Upper lobe of right lung (tissue), 1 donor: ENCODE measurements around the gene NDUFB5. TPM values are rescaled to one million over a fixed set of nuclear protein-coding genes. Genes with fewer than 3 reads are reported as not detected.

Source experiments
- ATAC-seq: fragments of 200-7000 bp; cut with Tn5 transposase; one replicate; pipeline ENCODE4 v1.9.1; 2020; ENCODE audit warnings: mild to moderate bottlenecking, moderate library complexity
- DNase-seq: peaks from one replicate; pipeline ENCODE4 v3.0.0-alpha.2; 2020
- H3K27ac ChIP-seq: fragments of 200-600 bp; one replicate; pipeline ENCODE4 v1.8.0; 2022
- H3K27me3 ChIP-seq: fragments of 200-600 bp; one replicate; pipeline ENCODE4 v1.8.0; 2022; ENCODE audit warnings: mild to moderate bottlenecking
- H3K36me3 ChIP-seq: fragments of 200-600 bp; one replicate; pipeline ENCODE4 v1.8.0; 2022
- H3K4me1 ChIP-seq: fragments of 200-600 bp; one replicate; pipeline ENCODE4 v1.8.0; 2022
- H3K4me3 ChIP-seq: fragments of 200-600 bp; one replicate; pipeline ENCODE4 v1.8.0; 2022; ENCODE audit warnings: mild to moderate bottlenecking
- H3K9me3 ChIP-seq: fragments of 200-600 bp; one replicate; pipeline ENCODE4 v1.8.0; 2022
- intact Hi-C: fragments of 100-400 bp; cut with DNase I; formaldehyde crosslinking; loops from one replicate; pipeline ENCODE4 v1.11.0; 2022
- total RNA-seq: library from RNA; stranded (reverse); fragmentation: NEBNext Ultra II Directional; extraction: Animal tissue kit (Norgen Biotek cat#: 25700); gene quantifications from one replicate; pipeline ENCODE4 v1.2.1, GENCODE V29; 2021
- TF ChIP-seq, protein P1 (sequence below): fragments of 200-600 bp; IDR thresholded peaks from one replicate; pipeline ENCODE4 v1.8.0; 2022; ENCODE audit warnings: antibody characterized with exemption
- donor health status: DM: no; HTN: yes; CAD: no; lungs with severe emphysema.

NDUFB5 gene
- total RNA-seq, 1 donor from 2014 or later: 92.0 TPM

DNA sequence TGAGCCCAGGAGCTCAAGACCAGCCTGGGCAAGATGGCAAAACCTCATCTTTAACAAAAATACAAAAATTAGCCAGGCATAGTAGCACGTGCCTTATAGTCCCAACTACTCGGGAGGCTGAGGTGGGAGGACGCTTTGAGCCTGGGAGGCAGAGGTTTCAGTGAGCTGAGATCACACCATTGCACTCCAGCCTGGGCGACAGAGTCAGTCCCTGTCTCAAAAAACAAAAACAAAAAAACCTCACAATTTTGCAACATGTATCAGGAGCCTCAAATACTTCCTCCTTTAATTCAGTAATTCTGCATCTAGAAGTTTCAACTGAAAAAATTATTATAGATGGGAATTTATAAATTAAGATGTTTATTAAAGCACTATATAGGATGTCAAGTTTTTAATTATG lies 1.3 kb upstream of the NDUFB5 start:
- peaks cover 51% of the 10 kb centered on the region for H3K36me3 ChIP-seq
- no peak for DNase-seq
- H3K4me1 ChIP-seq: peaks cover 16% of the 10 kb centered on the region
- intact Hi-C loops: no loop called here
- no peaks in the 10 kb centered on the region for H3K9me3 ChIP-seq
- H3K27me3 ChIP-seq: no peaks in the 10 kb centered on the region
- H3K27ac ChIP-seq: no peak overlapping the region
- TF ChIP-seq, protein P1, sequence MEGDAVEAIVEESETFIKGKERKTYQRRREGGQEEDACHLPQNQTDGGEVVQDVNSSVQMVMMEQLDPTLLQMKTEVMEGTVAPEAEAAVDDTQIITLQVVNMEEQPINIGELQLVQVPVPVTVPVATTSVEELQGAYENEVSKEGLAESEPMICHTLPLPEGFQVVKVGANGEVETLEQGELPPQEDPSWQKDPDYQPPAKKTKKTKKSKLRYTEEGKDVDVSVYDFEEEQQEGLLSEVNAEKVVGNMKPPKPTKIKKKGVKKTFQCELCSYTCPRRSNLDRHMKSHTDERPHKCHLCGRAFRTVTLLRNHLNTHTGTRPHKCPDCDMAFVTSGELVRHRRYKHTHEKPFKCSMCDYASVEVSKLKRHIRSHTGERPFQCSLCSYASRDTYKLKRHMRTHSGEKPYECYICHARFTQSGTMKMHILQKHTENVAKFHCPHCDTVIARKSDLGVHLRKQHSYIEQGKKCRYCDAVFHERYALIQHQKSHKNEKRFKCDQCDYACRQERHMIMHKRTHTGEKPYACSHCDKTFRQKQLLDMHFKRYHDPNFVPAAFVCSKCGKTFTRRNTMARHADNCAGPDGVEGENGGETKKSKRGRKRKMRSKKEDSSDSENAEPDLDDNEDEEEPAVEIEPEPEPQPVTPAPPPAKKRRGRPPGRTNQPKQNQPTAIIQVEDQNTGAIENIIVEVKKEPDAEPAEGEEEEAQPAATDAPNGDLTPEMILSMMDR: no peak
- peak overlapping the region; percentile 84 for H3K4me3 ChIP-seq
- no peak for ATAC-seq

DNA sequence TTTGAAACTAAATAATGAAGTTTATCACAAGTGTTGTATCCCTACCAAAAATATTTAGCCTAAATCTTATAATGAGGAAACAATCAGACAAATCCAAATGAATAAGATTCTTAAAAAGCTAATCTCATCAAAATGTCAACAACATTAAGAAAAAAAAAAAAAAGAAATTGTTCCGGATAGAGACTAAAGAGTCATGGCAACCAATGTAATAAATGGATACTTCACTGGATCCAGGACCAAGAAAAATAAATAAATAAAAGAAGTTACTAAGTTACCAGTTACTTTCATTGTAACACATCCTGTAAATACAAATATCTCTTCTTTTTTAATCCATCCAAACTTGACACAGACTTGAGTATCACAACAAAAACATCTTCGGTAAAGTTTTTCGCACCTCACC lies 763 bp upstream of the NDUFB5 start:
- peak overlapping the region; percentile 96 for H3K27ac ChIP-seq
- peaks cover 16% of the 10 kb centered on the region for H3K4me1 ChIP-seq
- DNase-seq: no peak
- no peak for ATAC-seq
- H3K4me3 ChIP-seq: peak overlapping the region; percentile 84
- H3K9me3 ChIP-seq: no peaks in the 10 kb centered on the region
- H3K27me3 ChIP-seq: no peaks in the 10 kb centered on the region
- intact Hi-C loops: no loop called here
- TF ChIP-seq, protein P1: no peak
- H3K36me3 ChIP-seq: peaks cover 46% of the 10 kb centered on the region

DNA sequence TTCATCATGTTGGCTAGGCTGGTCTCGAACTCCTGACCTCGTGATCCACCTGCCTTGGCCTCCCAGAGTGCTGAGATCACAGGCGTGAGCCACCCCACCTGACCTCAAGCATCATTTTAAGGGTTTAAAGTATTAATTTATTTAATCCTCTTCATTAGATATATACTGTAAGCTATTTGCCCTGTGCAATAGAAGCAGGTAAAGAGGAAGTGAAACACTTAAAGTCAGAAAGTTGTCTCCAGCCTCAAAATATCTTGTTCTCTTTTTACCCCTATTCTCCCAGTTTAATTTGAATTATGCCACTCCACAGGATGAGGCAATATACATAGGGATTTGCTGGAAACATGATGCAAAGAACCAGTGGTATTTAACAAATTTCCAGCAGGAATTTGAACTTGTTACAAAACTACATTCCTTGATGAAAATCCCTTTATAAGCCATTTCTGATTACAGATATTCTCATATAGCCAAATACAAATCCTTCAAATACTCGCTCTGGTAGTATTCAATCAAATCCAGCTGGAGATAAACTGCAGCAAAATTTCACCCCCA lies 2.0 kb downstream of the NDUFB5 start:
- TF ChIP-seq, protein P1: no peak
- intact Hi-C loops: no loop called here
- H3K27me3 ChIP-seq: no peaks in the 10 kb centered on the region
- H3K4me1 ChIP-seq: peaks cover 16% of the 10 kb centered on the region
- H3K4me3 ChIP-seq: no peak overlapping the region
- no peak overlapping the region for H3K27ac ChIP-seq
- peaks cover 27% of the 10 kb centered on the region for H3K36me3 ChIP-seq
- ATAC-seq (no peak), DNase-seq (no peak)
- H3K9me3 ChIP-seq: no peaks in the 10 kb centered on the region

DNA sequence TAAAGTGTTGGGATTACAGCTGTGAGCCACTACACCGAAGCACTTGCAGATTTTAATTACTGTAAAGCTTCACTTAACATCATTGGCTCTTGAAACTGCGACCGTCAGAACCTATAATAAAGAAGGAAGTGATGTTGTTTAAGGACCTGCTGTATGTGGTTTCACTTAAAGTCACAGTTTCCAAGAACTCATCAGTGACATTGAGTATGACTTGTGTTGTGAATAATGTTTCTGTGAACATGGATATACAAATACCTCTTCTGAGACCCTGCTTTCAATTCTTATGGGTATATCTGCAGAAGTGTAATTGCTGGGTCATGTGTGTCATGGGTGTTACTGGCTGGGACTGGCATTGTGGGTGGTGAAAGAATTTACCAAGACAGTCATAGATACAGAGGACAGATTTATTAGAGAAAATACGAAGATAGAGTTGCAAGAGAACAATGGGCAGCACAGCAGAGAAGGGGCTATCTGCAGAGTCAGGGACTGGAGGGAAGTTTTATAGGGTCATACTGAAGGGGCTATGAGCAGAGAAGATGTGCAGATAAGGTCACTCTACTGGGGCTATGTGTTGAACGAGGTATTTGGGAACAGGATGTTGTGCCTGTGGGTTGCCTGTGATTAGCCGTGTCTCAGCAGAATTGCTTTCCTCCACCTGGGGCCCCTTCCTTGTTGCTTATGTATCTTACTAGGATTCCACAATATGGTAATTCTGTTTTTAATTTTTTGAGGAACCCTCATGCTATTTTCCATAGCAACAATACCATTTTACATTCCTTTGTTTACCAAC lies 4.5 kb downstream of the NDUFB5 start:
- intact Hi-C loops: no loop called here
- TF ChIP-seq, protein P1: no peak

DNA sequence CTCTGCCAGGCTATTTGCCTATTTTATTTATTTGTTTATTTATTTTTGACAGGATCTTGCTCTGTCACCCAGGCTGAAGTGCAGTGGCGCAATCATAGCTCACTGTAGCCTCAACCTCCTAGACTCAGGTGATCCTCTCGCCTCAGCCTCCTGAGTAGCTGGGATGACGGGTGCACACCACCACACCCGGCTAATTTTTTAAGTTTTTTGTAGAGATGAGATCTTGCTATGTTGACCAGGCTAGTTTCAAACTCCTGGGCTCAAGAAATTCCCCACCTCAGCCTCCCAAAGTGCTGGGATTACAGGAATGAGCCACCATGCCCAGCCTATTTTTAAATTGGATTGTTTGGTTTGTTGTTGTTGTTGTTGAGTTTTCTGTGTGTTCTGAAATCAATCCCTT lies 5.5 kb downstream of the NDUFB5 start:
- peaks cover 10% of the 10 kb centered on the region for H3K4me1 ChIP-seq
- no peaks in the 10 kb centered on the region for H3K27me3 ChIP-seq

More for the DNA sequence above, 4.5 kb downstream of the NDUFB5 start:
- peaks cover 10% of the 10 kb centered on the region for H3K4me1 ChIP-seq
- H3K4me3 ChIP-seq: no peak overlapping the region
- no peak overlapping the region for H3K27ac ChIP-seq
- ATAC-seq (no peak), DNase-seq (no peak)
- H3K27me3 ChIP-seq: no peaks in the 10 kb centered on the region
- peaks cover 26% of the 10 kb centered on the region for H3K36me3 ChIP-seq
- H3K9me3 ChIP-seq: no peaks in the 10 kb centered on the region

More for the DNA sequence above, 5.5 kb downstream of the NDUFB5 start:
- H3K4me3 ChIP-seq: no peak overlapping the region
- H3K36me3 ChIP-seq: peaks cover 26% of the 10 kb centered on the region
- H3K27ac ChIP-seq: no peak overlapping the region
- TF ChIP-seq, protein P1: no peak
- DNase-seq (no peak), ATAC-seq (no peak)
- no peaks in the 10 kb centered on the region for H3K9me3 ChIP-seq
- intact Hi-C loops: no loop called here
